HG03159 (cell line): ENCODE results near the gene CRYGN.

Experiments
- ATAC-seq: cut with Tn5 transposase; IDR thresholded peaks from one replicate; pipeline ENCODE4 v1.9.1; 2021; ENCODE audit warnings: mild to moderate bottlenecking, moderate library complexity; ENCODE audit not compliant: unreplicated experiment

Gene CRYGN

DNA sequence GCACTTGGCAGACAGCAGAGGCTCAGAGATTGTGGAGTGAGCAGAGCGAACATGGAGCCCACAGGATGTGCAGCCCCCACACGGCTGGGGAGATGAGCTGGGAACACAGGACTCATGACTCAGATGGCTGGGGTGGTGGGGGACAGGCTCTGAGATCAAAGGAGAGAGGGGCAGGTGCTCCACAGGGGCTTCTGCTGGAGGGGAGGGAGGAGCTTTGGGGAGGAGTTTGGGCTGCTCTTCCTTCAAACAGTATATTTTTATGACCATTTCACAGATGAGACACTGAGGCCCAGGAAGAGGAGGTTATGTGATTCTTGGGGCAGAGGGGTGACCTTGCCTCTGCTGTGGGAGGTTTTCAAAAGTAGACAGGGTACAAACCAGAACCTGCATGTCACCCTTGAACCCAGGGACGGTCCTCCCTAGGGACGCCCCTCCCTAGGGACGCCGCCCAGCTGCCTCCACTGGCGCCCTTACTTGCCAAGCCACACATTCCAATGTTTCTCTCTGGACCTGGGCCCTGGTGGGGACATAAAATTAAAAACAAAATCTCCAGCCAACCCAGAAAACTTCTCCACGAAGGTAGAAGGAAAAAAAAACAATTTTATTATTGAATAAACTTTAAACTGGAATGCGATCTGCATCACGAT, 981 bp upstream of the CRYGN start:
- ATAC-seq, result no peak

DNA sequence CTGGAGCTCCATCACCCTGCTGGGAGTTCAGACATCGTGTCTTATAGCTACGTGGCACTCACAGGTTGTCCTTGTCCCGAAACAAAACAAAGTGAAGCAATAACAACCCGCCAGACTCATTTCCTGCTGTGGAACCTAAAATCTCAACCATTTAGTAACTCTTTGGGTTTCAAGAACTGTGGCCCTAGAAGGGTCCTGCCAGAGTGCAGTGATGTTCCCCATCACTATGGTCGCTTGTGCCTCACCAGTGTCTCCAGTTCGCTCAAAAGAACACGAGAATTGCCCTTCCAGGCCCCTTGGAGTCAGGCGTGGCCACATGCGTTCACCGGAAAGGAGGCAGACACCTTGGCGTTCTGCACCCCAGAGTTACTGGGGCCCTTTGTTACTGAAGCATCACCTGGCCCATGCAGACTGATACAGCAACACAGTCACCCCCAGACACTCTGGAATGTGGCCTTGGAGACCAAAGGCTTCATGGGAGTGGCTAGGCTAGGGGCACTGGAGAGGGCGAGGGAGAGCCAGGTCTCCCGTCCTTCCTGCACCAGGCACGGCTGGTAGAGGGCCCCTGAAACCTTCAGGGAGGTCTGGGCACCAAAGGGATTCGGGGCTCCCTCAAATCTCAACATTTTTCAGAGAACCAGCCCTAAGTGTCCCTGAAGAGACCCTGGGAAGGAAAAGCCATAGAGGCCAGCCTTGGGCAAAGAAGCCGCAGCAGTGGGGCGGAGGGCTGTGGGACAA, 908 bp downstream of the CRYGN start:
- no peak for ATAC-seq

DNA sequence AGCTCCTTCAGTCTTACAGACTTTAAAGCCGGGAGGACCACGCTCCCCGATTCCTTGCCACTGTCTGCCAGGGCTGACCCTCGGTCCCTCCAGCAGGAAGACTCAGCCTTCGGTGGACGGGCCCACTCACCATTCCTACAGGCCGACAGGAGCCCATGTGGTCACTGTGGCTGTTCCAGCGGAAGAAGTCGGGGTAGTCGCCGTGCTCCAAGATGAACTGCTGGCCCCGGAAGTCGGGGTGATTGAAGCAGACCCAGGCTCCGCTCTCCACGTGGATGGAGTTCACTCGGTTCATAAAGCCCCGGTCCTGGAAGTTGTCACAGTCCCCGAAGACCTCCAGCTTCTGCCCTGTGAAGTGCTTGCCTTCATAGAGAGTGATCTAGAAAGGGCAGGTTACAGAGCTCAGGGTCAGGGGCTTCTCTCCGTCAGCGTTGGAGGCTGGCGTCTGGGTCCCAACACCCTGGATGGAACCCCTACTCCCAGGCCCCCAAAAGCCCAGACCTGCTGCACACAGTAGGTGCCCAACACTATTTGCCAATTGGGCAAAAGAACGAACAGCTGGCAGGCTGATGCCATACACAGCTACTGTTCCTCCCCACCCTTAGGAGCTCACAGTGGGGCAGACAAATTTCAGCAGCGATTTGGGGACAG, 1.9 kb downstream of the CRYGN start:
- ATAC-seq, result no peak

DNA sequence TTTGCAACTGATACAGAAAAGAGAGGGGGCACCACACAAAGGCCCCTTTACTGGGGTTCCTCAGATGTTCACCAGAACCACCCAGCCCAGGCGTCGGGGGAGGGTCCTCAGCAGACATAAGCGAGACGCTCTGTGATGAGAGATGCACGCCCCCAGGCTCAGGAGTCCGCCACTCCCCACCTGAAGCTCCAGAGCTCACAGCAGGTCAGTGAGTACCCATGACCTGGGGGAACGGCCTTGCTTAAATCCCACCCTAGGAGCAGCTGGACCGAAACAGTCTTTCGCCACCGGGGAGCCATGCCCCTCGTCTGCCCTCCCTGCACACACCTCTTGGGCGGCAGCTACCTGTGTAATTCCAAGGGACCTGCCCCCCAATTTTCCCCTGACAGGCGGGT, 2.8 kb downstream of the CRYGN start:
- no peak for ATAC-seq

DNA sequence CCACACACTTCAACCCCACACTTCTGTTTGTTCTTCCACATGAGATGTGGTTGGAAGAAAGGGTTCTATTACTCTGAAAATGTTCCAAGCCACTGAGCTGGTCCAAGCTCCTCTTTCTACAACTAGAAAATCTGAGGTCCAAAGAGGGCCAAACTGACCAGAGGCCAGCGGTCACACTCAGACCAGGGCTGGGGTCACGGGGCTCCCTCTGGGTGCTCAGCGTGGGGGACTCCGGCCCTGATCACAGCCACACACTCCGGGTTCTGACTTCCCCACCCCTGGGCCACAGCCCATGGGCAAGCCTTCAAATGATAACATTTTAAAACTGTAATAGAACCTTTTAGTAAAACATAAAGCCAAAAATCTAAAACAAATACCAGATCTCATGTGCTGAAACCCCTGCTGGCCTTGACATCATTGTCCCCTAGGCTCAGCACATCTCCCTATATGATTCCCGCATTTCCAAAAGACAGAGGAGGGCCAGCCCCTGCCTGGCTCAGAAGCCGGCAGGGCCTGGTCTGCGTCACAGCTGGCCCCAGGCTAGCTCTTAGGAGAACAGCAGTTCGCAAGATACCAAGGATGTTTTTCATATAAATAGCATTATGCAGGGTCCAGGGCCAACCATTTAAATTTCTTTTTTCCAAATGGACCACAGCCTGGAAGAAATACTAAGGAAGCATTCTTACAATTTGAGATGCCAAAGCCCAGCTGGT, 3.3 kb downstream of the CRYGN start:
- no peak for ATAC-seq

DNA sequence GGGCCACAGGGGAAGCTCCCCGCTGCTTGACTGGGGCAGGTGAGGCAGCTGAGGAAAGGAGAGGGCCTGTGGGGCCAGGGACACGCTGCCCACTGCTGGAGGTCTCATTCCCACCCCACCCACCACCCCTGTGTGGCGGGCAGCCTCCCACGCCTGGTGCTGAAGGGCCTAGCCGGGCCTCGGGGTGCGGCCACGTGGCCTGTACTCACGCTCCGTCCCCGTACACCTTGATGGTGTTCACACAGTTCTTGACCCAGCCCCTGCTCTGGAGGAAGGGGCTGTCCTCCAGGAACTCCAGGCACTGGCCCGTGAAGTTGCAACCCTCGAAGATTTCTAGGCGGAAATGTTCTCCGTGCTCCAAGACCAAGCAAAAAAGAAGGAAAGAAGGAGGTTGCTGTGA, 4.0 kb downstream of the CRYGN start:
- ATAC-seq, result no peak

DNA sequence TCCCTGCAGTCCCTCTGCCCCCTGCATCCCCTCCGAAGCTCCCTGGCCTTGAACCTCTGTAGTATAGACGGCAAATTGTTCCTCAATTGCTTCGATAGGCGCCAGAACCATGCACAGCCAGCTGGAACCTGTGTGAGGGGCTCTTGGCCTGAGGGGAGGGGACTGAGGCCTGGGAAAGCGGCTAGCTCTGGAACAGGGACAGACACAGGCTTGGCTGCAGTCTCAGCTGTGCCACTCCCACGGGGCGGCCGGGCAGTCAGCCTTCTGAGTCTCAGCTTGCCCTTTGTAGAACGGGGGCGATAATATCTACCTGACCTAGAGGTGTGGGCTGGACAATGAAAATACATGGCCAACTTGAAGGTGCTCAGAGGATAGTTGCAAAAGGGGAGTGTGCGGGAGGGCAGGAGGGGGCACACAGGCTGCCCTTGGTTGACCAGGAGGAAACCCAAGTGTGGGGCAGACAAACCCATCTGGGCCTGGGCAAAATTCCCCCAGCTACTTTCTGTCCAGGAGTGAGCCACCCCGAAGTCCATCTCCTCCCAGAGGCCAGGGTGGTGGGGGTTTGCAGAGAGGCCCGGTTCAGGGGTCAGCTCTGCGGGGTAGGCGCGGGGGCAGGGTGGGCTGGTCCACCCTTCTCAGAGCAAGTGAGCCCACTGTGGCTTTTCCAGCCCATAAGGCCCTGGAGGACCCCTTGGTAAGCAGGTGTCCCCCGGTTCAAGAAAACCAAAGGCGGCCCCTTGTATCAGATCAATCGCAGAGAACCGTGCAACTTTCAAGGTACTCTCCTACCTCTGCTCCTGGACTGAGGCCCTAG, 4.6 kb downstream of the CRYGN start:
- no peak for ATAC-seq

DNA sequence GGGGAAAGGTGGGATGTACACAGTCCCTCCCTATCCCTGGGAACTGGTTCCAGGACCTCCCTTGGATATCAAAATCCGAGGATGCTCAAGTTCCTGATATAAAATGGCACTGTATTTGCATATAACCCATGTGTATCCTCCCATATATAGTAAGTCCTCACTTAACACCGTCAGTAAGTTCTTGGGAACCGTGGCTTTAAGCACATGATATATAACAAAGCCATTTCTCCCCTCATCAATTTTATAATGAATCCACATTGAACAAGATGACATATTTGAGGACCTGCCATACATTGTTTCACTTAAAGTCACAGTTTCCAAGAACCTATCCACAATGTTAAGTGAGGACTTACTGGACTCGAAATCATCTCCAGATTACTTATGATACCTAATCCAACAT, 5.4 kb downstream of the CRYGN start:
- ATAC-seq, result no peak

DNA sequence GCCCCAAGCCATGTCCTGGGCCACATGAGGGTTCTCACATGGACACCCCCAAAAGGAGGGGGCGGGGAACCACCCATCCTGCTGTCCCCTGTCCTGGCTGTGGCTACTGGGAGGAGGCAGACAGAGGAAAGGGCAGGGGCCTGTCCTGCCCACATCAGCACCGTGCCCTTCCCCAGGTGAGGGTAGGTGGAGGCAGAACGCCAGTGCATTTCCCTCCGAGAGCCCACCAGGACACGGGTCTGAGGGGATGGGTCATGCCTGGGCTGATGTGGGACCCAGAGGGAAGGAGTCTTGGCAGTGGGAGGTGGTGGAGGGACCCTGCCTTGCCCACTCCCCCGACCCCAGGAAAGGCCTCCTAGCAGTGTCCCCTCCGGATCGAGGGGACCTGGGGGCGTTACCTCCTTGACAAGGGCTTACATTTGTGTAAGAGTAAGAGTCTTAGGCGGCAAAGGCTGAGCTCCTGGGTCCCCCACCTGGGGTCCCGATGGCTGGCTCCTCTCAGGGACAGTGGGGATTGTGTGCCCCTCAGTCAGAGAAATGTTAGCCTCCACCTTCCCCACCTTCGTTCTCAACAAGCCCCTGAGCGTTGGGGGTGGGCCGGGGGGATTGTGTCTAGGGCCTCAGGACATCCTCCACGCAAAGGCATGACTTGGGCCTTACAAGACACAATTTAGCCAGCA, 6.1 kb downstream of the CRYGN start:
- ATAC-seq, result no peak

DNA sequence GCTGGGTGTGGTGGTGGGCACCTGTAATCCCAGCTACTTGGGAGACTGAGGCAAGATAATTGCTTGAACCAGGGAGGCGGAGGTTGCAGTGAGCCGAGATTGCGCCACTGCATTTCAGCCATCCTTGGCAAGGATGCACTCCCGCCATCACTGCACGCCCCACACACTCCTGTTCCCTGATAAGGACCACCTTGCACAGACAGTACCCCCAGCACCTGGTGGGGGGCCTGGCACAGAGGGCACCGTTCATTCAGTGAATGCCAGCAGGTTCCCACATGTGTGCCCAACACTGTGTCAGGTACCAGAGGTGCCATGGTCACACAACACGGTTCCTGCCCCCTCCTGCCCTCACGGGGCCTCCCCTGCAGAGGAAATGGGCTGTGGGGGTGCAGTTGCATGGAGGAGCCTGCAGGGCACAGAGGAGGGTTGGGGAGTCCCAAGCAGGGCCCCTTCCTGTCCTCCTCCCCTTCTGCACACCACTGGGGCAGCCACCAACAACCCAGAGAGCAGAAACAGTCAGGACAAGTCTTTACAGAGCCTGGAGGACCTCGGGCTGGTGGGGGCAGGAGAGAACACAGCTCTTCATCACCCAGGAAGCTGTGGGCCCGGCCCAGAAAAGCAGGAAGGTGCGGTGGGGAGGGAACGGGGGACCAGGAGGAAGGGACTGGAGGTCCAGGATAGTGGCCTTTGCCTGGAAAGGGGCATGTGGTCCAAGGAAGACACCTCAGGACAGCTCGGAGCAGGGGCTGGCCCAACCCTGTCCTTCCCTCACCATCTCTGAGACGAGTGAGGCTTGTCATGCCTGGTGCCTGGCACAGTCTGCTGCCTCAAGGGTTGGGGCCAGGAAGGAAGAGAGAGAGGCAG, 7.1 kb downstream of the CRYGN start:
- peak; percentile 77 for ATAC-seq

DNA sequence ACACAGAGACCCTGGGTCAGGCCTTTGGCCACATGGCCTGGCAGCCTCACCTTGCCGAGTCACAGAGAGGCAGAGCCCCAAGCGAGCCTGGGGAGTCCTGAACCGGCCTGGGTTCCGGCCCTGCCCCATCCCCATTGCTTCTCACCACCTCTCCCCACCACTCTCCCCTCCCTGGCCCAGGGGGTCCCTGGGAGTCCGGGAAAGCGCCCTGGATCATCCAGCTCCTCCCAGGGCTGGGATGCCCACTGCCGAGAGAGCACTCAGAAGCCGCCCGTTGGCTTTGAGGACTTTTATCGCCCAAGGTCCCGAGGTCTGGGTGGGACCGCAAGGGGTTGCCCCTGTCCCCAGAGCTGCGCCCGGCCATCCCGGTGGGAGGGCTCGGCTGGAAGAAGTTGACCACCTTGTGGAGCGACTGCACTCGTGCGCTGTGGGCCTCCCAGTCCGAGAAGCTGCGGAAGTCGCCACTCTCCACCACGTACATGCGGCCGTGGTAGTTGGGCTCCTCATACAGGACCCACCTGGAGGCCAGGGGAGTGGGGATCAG, 8.1 kb downstream of the CRYGN start:
- ATAC-seq, result no peak

DNA sequence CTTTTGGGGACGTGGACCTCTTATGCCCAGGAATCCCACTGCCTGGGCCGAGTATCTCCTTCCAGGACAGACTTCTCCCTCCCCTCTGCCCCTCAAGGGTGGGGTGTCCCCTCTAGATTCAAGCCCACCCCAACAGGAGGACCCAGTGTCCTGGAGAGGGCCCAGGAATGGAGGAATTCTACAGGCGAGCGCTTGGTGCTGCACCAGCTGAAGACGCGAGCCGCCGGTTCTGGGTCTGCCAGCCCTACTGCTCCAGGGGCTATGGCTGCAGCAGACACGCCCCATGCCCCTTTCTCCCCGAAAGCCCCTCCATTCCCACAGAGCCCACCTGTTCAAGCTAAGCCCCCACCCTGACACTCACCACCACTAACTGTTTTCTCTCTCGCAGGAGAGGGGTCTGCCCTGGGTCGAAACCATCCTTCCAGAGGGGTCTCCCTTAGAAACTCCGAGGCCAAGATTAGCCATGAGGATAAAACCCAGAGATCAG, 8.6 kb downstream of the CRYGN start:
- no peak for ATAC-seq

DNA sequence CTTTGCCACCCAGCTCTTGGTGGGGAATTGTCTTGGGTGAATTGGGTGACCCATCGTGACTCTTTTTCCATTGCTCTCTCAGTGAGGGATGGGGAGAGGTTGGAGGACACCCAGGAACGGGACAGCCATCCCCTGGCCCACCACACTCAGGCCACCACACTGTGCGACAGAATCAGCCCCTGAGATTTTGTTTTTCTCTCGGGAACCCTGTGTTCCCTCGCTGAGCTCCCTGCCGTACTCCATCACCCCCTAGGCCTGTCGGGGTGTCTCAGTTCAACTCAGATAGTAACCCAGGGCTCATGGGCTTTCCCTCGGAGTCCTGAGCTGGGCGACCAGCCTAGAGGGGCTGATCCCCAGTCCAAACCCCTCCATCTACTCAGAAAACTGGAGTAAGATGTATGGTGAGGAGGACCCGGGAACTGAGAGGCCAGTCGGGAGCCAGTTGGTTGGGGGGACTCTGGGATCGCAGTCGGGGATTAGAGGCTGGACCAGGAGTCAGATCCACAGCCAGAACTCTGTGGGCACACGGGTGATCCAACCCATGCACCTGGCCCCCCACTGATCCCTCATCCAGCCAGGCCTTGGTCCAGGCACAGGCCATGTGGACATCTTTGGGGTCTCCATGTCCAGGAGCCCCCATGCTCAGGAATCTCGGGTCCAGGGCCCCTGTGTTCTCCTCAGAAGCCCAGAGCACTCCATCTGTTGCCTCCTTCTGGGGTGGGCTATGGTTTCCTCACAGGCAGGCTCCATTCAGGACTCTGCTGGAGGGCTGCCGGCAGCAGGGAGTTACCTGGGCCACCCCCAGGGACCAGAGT, 9.3 kb downstream of the CRYGN start:
- no peak for ATAC-seq

DNA sequence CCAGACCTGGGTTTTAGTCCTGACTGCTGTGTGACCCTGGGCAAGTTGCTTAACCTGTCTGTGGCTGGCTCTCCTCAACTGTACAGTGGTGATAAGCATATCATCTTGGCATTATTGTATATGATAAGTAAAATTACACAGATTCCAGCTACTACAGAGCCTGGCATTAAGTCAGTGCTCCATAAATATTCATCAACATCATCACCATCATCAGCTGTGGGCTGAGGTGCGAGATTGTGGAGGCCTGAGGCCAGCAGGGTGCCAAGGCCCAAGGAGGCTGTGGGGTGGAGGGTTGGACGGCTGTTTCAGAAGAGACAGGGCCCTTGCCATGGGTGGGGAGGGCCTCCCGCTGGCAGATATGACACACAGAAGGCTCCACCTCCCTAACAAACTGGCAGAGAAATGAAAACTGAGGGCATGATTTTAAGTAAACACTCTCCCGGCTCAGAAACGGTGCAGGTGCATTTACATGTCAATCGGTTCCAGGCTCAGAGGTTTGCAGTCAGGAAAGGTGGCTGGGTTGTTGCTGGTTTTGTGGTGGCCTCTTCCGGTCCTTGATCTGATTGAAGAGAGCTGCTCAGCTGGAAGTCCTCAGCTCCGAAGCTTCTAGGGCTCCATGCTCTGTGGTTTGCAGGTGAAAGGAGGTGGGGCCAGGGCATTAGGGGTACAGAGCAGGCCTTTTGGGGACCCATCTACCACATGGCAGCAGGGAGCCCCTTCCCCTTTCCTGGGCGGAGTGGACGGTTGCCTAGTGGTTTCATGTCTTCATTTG, 10.2 kb downstream of the CRYGN start:
- no peak for ATAC-seq

DNA sequence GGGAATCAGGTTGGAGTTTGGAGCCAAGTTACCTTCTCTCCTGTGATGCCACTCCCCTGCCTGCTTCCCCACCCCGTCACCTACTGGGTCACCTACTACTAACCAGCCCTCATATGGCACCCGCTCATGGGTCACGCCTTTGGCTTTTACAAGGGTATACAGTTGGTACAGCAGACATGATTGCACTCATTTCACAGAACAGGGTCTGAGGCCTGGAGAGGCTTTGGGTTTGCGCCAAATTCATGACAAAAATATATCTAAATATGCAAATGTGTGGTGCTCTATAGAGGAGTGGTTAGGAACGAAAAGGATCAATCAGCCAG, 10.7 kb downstream of the CRYGN start:
- ATAC-seq, result no peak

DNA sequence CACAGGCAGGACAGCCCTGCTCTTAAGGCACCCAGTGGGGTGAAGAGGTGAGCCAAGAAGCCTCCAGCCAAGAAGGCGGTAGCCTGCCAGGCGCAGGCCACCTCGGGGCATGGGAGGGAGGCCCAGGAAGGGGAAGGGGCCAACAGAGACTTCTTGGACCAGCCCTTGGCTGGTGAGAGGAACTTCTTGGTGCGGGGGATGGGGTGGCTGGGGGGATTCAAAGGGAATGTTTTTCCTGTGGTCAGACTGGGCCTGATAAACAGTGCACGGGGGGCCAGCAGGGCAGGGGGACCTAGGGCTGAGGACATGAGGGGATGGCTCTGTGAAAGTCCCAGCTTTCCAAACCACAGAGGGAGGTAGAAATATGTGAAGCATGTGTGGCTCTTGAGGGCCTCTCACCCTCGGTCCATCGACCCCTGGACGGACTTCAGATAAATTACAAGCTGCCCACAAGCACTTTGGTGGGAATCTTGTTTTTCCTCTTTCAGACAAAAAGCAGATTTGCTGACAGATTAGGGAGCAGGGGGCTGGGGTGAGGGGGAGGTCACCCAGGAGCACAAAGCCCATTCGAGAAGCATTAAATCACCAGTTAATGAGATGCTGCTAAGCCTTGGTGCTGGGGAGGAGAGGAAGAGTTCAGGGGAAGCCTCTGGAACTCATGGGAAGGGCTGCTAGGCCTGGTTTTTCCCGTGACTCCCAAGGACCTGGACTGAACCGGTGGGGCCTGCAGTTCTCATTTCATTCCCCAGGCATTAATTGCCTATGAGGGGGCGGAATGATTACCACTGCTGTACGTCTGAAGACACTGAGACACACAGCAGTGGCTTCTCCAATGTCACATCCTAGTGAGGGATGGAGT, 11.3 kb downstream of the CRYGN start:
- no peak for ATAC-seq
